ENCODE results near the gene GNB5.
"Not testable (repeated sequence)": the region's sequence is repeated elsewhere in the genome, so short reads cannot be mapped to it uniquely, and the experiment has no call there.

The GNB5 gene

GRCh38 chr15:52111517-52112202 lies 79.5 kb downstream of the GNB5 start:
- DNase-seq, result no peak

- DNase-seq, result no peak
These were observed 81.4 kb downstream of the GNB5 start for GRCh38 chr15:52109559-52110451.

GRCh38 chr15:52107238-52107637 lies 84.0 kb downstream of the GNB5 start:
- DNase-seq, result no peak

GRCh38 chr15:52106641-52107040 lies 84.6 kb downstream of the GNB5 start:
- no peak for DNase-seq

- DNase-seq, result no peak
These were observed 85.3 kb downstream of the GNB5 start for GRCh38 chr15:52105846-52106245.

GRCh38 chr15:52104532-52105004 lies 86.6 kb downstream of the GNB5 start:
- DNase-seq, result no peak

GRCh38 chr15:52103217-52104207 lies 87.7 kb downstream of the GNB5 start:
- peak; percentile 43 for DNase-seq

- no peak for DNase-seq
These were observed 88.7 kb downstream of the GNB5 start for GRCh38 chr15:52102463-52102862.

- no peak for DNase-seq
These were observed 89.5 kb downstream of the GNB5 start for GRCh38 chr15:52101542-52102323.

GRCh38 chr15:52100807-52101442 lies 90.3 kb downstream of the GNB5 start:
- peak; percentile 58 for DNase-seq

- DNase-seq, result no peak
These were observed 91.4 kb downstream of the GNB5 start for GRCh38 chr15:52099651-52100272.

GRCh38 chr15:52098323-52098722 lies 92.9 kb downstream of the GNB5 start:
- DNase-seq, result no peak

- DNase-seq, result no peak
These were observed 94.0 kb downstream of the GNB5 start for GRCh38 chr15:52097180-52097579.

- not testable (repeated sequence) for DNase-seq
These were observed 94.7 kb downstream of the GNB5 start for GRCh38 chr15:52096536-52096935.

- no peak for DNase-seq
These were observed 95.5 kb downstream of the GNB5 start for GRCh38 chr15:52095597-52096262.

GRCh38 chr15:52094811-52095584 lies 96.2 kb downstream of the GNB5 start:
- no peak for DNase-seq

- DNase-seq, result peak; percentile 66
These were observed 97.4 kb downstream of the GNB5 start for GRCh38 chr15:52093539-52094510.

- no peak for DNase-seq
These were observed 98.0 kb downstream of the GNB5 start for GRCh38 chr15:52093167-52093538.

All from femur (tissue), 1 donor.